Osteocyte (in vitro differentiated cells): Measurements from ENCODE around the gene MYL1. TPM values are rescaled to one million over a fixed set of nuclear protein-coding genes. Genes with fewer than 3 reads are reported as not detected.

Experiments used
- DNase-seq: peaks from one replicate; pipeline ENCODE4 v3.0.0; 2021; ENCODE audit warnings: mixed read lengths; ENCODE audit not compliant: unreplicated experiment; ENCODE audit errors: extremely low spot score
- H3K27ac Mint-ChIP-seq: one replicate; pipeline ENCODE4 v1.8.0; 2021; ENCODE audit warnings: mild to moderate bottlenecking, mixed read lengths; ENCODE audit not compliant: unreplicated experiment
- H3K27me3 Mint-ChIP-seq: one replicate; pipeline ENCODE4 v1.8.0; 2021; ENCODE audit warnings: mixed read lengths; ENCODE audit not compliant: unreplicated experiment
- H3K36me3 Mint-ChIP-seq: one replicate; pipeline ENCODE4 v1.8.0; 2021; ENCODE audit warnings: mixed read lengths; ENCODE audit not compliant: unreplicated experiment
- H3K4me1 Mint-ChIP-seq: one replicate; pipeline ENCODE4 v1.8.0; 2021; ENCODE audit warnings: mixed read lengths; ENCODE audit not compliant: unreplicated experiment
- H3K4me3 Mint-ChIP-seq: one replicate; pipeline ENCODE4 v1.8.0; 2021; ENCODE audit warnings: mild to moderate bottlenecking, moderate library complexity, mixed read lengths; ENCODE audit not compliant: unreplicated experiment
- H3K9me3 Mint-ChIP-seq: one replicate; pipeline ENCODE4 v1.8.0; 2021; ENCODE audit warnings: mixed read lengths; ENCODE audit not compliant: unreplicated experiment
- CTCF ChIP-seq: fragments of 200-600 bp; sonication (generic); IDR thresholded peaks from 2 replicates; pipeline ENCODE4 v1.5.0; 2021; ENCODE audit warnings: antibody characterized with exemption, mild to moderate bottlenecking, moderate library complexity
- total RNA-seq: library from RNA; stranded (reverse); gene quantifications from 2 replicates; pipeline ENCODE4 v1.2.1, GENCODE V29; 2021

Gene MYL1
- total RNA-seq, 1 donor from 2014 or later = not detected

GRCh38 chr2:210299866-210300373 lies 15.1 kb downstream of the MYL1 start:
- Mint-ChIP-seq H3K4me3 (no peak overlapping the region), H3K27me3 (no peaks in the 10 kb centered on the region), H3K9me3 (no peaks in the 10 kb centered on the region), H3K4me1 (no peaks in the 10 kb centered on the region), H3K27ac (no peak overlapping the region), H3K36me3 (no peaks in the 10 kb centered on the region)
- no peak for DNase-seq
- no peak for TF ChIP-seq CTCF

- no peaks in the 10 kb centered on the region for H3K27me3 Mint-ChIP-seq
- no peak overlapping the region for H3K27ac Mint-ChIP-seq
- peaks cover 5% of the 10 kb centered on the region for H3K9me3 Mint-ChIP-seq
- no peak overlapping the region for H3K4me3 Mint-ChIP-seq
- no peak for TF ChIP-seq CTCF
- no peak for DNase-seq
- H3K36me3 Mint-ChIP-seq = no peaks in the 10 kb centered on the region
- H3K4me1 Mint-ChIP-seq = no peaks in the 10 kb centered on the region
These were observed 26.6 kb downstream of the MYL1 start for GRCh38 chr2:210288408-210288807.

- H3K4me1 Mint-ChIP-seq = no peaks in the 10 kb centered on the region
- no peak for DNase-seq
- no peak for TF ChIP-seq CTCF
- no peaks in the 10 kb centered on the region for H3K27me3 Mint-ChIP-seq
- no peak overlapping the region for H3K4me3 Mint-ChIP-seq
- no peak overlapping the region for H3K27ac Mint-ChIP-seq
- H3K36me3 Mint-ChIP-seq = no peaks in the 10 kb centered on the region
- H3K9me3 Mint-ChIP-seq = peaks cover 10% of the 10 kb centered on the region
These were observed 27.7 kb downstream of the MYL1 start for GRCh38 chr2:210287301-210287700.

- no peak for DNase-seq
- Mint-ChIP-seq H3K9me3 (peaks cover 10% of the 10 kb centered on the region), H3K4me1 (no peaks in the 10 kb centered on the region), H3K27me3 (no peaks in the 10 kb centered on the region), H3K4me3 (no peak overlapping the region), H3K27ac (no peak overlapping the region), H3K36me3 (no peaks in the 10 kb centered on the region)
- no peak for TF ChIP-seq CTCF
These were observed 28.8 kb downstream of the MYL1 start for GRCh38 chr2:210286123-210286680.

- Mint-ChIP-seq H3K4me1 (no peaks in the 10 kb centered on the region), H3K9me3 (no peaks in the 10 kb centered on the region), H3K27me3 (no peaks in the 10 kb centered on the region), H3K4me3 (no peak overlapping the region), H3K27ac (no peak overlapping the region), H3K36me3 (no peaks in the 10 kb centered on the region)
- TF ChIP-seq CTCF = no peak
- no peak for DNase-seq
These were observed 37.8 kb downstream of the MYL1 start for GRCh38 chr2:210277133-210277532.
